Activated T-helper 9 cell treated with anti-CD3 and anti-CD28 coated beads, Interleukin-2, amount 50 U/mL, for 16 hours (primary cell): ENCODE data around the gene METTL24.

Experiments
- DNase-seq: peaks from one replicate; pipeline ENCODE4 v3.0.0-alpha.2; 2020; ENCODE audit warnings: low read depth

The METTL24 gene

GRCh38 chr6:110357664-110358552 lies at the start of gene METTL24:
Gene METTL24 (minus strand): TSS chr6:110358349. CDS start chr6:110358272, 77 bp downstream.
- DNase-seq: no peak

- DNase-seq: no peak
Measured at GRCh38 chr6:110404607-110405006, 46.5 kb upstream of the METTL24 start.

GRCh38 chr6:110401585-110402176 lies 43.5 kb upstream of the METTL24 start:
- DNase-seq: no peak

GRCh38 chr6:110400208-110400607 lies 42.1 kb upstream of the METTL24 start:
- no peak for DNase-seq

GRCh38 chr6:110399219-110400071 lies 41.3 kb upstream of the METTL24 start:
- DNase-seq: no peak

GRCh38 chr6:110398778-110399177 lies 40.6 kb upstream of the METTL24 start:
- no peak for DNase-seq

- no peak for DNase-seq
Measured at GRCh38 chr6:110395221-110395620, 37.1 kb upstream of the METTL24 start.

- no peak for DNase-seq
Measured at GRCh38 chr6:110394409-110394808, 36.3 kb upstream of the METTL24 start.

GRCh38 chr6:110392727-110393126 lies 34.6 kb upstream of the METTL24 start:
- DNase-seq: no peak

GRCh38 chr6:110390404-110390803 lies 32.3 kb upstream of the METTL24 start:
- DNase-seq: no peak

- DNase-seq: no peak
Measured at GRCh38 chr6:110389689-110390382, 31.7 kb upstream of the METTL24 start.

- no peak for DNase-seq
Measured at GRCh38 chr6:110387986-110388385, 29.8 kb upstream of the METTL24 start.

- no peak for DNase-seq
Measured at GRCh38 chr6:110385458-110385863, 27.3 kb upstream of the METTL24 start.

- no peak for DNase-seq
Measured at GRCh38 chr6:110378552-110378951, 20.4 kb upstream of the METTL24 start.

GRCh38 chr6:110369066-110369465 lies 10.9 kb upstream of the METTL24 start:
- no peak for DNase-seq

GRCh38 chr6:110368284-110368683 lies 10.1 kb upstream of the METTL24 start:
- no peak for DNase-seq

GRCh38 chr6:110367825-110368224 lies 9.7 kb upstream of the METTL24 start:
- DNase-seq: no peak

- no peak for DNase-seq
Measured at GRCh38 chr6:110366975-110367374, 8.8 kb upstream of the METTL24 start.

- DNase-seq: no peak
Measured at GRCh38 chr6:110366256-110366655, 8.1 kb upstream of the METTL24 start.

GRCh38 chr6:110364364-110365105 lies 6.4 kb upstream of the METTL24 start:
- DNase-seq: no peak

- DNase-seq: no peak
Measured at GRCh38 chr6:110363748-110364147, 5.6 kb upstream of the METTL24 start.
